GM10266 (cell line): Measurements from ENCODE around the gene NAMPT.

Experiments used
- DNase-seq: peaks from one replicate; pipeline ENCODE4 v3.0.0; 2012; ENCODE audit errors: extremely low spot score
- TF ChIP-seq, protein P1 (sequence below): IDR thresholded peaks from 2 replicates; pipeline ENCODE4 v1.5.1; 2012; ENCODE audit warnings: mild to moderate bottlenecking, low read depth; ENCODE audit not compliant: control insufficient read depth, insufficient read depth; ENCODE audit errors: missing control alignments

Gene NAMPT

DNA sequence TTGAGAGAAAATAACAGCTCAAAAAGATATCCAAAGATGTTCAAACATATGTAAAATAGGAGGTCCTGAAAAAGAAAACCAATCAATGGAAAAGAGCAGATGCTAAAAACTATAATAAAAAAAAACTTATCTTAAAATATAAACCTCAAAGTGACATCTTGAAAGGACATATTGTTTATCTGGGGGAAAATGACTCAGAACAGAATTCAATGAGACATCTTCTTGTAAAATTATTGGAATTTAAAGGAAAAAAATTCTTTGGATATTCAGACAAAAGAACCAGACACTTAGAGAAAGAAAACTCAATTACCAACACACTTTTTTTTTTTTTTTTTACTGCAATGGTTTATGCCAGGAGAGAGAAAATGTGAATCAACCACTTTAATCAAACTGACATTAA, 58.9 kb downstream of the NAMPT start:
- no peak for DNase-seq
- TF ChIP-seq, protein P1, sequence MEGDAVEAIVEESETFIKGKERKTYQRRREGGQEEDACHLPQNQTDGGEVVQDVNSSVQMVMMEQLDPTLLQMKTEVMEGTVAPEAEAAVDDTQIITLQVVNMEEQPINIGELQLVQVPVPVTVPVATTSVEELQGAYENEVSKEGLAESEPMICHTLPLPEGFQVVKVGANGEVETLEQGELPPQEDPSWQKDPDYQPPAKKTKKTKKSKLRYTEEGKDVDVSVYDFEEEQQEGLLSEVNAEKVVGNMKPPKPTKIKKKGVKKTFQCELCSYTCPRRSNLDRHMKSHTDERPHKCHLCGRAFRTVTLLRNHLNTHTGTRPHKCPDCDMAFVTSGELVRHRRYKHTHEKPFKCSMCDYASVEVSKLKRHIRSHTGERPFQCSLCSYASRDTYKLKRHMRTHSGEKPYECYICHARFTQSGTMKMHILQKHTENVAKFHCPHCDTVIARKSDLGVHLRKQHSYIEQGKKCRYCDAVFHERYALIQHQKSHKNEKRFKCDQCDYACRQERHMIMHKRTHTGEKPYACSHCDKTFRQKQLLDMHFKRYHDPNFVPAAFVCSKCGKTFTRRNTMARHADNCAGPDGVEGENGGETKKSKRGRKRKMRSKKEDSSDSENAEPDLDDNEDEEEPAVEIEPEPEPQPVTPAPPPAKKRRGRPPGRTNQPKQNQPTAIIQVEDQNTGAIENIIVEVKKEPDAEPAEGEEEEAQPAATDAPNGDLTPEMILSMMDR, result no peak

DNA sequence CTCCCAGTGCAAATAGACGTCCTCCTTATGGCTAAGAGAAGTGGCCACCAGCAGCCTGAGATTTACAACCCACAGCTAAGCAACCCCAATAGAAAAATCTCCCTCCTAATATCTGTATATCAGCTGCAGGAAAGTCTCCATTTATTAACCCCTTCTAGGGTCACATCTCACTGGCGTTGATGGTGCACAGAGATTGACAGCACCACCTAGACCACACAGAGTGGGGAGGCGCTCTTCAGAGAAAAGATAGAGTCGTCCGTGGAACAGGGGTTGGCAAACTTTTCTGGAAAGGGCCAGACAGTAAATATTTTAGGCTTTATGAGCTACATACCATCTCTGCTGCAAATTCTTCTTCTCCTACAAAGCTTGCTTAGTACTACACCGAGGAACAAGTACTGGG, 60.0 kb downstream of the NAMPT start:
- TF ChIP-seq, protein P1, result no peak
- no peak for DNase-seq

DNA sequence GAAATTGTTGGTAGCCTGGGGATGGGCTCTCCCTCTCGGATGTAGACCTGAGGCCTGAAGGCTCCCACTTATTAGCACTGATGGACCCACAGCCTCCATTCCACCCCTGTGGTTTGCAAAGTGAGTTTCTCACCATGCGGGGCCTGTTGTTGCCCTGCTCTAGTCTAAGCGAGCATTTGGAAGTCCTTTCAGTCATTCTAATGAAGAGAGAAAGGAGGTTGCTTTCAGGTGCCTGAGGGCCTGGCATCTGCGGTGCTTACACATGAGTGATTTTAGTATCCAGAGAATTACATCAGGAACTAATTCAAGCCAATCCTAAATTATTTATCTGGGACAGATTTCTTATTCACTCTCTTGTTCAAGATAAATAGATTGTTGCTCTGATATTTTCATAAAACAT, 61.6 kb downstream of the NAMPT start:
- DNase-seq, result no peak
- TF ChIP-seq, protein P1, result no peak

DNA sequence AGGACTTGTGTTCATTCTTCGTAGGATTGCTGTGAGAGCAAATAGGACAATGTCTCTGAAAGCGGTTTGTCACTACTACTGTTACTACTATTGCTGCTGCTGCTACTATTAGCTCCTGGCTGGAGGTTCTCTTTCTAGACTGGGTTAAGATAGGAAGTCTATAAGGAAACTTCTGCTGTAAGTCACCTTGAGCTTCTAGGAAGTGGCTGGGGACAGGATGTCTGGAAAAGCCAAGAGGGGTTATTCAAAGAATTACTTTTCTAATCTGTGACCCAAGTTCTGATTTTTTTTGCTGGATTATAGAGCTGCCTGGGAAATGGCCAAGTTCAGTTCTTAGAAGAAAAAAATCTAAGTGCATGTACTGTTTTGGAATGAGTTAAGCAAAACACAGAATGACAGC, 62.2 kb downstream of the NAMPT start:
- TF ChIP-seq, protein P1, result no peak
- no peak for DNase-seq

DNA sequence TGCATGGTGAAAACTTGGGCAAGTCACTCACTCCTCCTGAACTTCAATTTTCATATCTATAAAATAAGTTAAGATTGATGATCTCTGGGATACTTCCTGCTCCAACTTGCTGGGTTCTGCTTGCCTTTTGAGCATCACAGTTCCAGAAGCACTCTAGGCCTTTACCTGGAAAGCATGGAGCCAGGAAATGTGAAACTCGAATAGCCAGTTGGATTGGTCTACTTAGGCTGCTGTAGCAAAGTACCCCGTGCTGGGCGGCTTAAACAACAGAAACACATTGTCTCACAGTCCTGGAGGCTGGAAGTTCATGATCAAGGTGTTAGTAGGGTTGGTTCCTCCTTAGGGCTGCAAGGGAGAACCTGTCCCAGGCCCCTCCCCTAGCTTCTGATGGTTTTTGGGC, 64.5 kb downstream of the NAMPT start:
- no peak for DNase-seq
- TF ChIP-seq, protein P1, result no peak

DNA sequence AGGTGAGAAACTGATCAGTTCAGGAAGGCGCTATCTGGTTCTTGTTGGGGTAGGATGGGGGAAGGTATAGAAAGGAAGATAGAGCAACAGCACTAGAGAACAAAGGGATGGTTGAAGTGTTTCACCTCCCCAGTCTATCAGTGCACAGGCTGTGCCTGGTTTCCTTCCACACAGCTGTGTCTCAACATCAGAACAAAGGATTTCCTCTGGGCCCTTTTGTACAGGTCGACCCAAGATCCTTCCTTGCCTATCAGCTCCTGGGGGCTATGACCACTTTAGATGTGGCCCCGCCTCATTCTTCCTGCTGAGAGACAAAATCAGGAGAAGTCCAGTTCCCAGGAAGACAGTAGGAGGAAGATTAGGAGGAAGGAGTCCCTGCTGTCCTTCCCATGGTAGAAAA, 65.6 kb downstream of the NAMPT start:
- no peak for DNase-seq
- TF ChIP-seq, protein P1, result no peak

GRCh38 chr7:106218546-106218945, 66.2 kb downstream of the NAMPT start:
- no peak for DNase-seq
- TF ChIP-seq, protein P1, result no peak
